Measurements from ENCODE around the gene EMX1. TPM values are rescaled to one million over a fixed set of nuclear protein-coding genes. Genes with fewer than 3 reads are reported as not detected.

The EMX1 gene
- total and polyA plus RNA-seq, 2 of the 13 experiments (the other 11 are each of a cell fraction or from before 2014, with no cell fraction given): 0.62 to 4.9 TPM

DNA sequence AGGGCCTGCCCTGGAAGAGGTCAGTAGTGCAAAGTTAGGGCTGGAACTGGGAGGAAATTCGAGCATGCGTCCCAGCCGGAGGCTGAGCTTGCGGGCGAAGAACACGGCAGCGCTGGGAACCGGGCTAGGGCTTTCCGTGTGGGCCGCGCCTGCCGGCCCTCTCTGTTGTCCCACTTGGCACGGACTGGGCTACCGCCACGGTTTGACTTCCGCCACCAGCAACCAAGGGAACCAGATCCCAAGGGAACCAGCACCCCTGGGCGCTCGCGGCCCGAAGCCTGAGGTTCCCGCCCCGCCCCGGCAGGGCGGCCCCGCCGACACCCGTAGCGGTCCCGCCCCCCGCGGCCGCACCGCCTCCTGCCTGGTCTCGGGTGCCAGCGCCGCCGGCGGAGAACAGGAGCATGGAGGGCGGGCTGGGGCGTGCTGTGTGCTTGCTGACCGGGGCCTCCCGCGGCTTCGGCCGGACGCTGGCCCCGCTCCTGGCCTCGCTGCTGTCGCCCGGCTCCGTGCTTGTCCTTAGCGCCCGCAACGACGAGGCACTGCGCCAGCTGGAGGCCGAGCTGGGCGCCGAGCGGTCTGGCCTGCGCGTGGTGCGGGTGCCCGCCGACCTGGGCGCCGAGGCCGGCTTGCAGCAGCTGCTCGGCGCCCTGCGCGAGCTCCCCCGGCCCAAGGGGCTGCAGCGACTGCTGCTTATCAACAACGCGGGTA lies 30.1 kb upstream of the EMX1 start, which contains the start of gene SPR (continued):
- TF ChIP-seq, protein P1, sequence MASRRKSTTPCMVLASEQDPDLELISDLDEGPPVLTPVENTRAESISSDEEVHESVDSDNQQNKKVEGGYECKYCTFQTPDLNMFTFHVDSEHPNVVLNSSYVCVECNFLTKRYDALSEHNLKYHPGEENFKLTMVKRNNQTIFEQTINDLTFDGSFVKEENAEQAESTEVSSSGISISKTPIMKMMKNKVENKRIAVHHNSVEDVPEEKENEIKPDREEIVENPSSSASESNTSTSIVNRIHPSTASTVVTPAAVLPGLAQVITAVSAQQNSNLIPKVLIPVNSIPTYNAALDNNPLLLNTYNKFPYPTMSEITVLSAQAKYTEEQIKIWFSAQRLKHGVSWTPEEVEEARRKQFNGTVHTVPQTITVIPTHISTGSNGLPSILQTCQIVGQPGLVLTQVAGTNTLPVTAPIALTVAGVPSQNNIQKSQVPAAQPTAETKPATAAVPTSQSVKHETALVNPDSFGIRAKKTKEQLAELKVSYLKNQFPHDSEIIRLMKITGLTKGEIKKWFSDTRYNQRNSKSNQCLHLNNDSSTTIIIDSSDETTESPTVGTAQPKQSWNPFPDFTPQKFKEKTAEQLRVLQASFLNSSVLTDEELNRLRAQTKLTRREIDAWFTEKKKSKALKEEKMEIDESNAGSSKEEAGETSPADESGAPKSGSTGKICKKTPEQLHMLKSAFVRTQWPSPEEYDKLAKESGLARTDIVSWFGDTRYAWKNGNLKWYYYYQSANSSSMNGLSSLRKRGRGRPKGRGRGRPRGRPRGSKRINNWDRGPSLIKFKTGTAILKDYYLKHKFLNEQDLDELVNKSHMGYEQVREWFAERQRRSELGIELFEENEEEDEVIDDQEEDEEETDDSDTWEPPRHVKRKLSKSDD (CRISPR knock-in tag; IDR thresholded peaks at IDR 0.05; ENCODE audit: low read depth): peak; percentile 62
- TF ChIP-seq PLRG1 (conservative IDR thresholded peaks at IDR 0.05) (no peak), KLF12 (CRISPR knock-in tag; IDR thresholded peaks at IDR 0.05; ENCODE audit: borderline replicate concordance) (no peak; the same call in 1 of the 2 replicates), ZNF12 (CRISPR knock-in tag; IDR thresholded peaks at IDR 0.05) (no peak), NFRKB (IDR thresholded peaks at IDR 0.05) (no peak), SNAPC2 (CRISPR knock-in tag; IDR thresholded peaks at IDR 0.05) (0 out of 2 replicates have a peak, but pooled peaks have one; percentile 67), ZNF253 (CRISPR knock-in tag; IDR thresholded peaks at IDR 0.05; ENCODE audit: borderline replicate concordance) (peak; percentile 79), ZNF850 (CRISPR knock-in tag; conservative IDR thresholded peaks at IDR 0.05) (no peak), ZNF331 (CRISPR knock-in tag; IDR thresholded peaks at IDR 0.05) (peak; percentile 62; the same call in 1 of the 2 replicates), RFXANK (CRISPR knock-in tag; IDR thresholded peaks at IDR 0.05) (no peak), TEAD3 (CRISPR knock-in tag; optimal IDR thresholded peaks at IDR 0.05; ENCODE audit: borderline replicate concordance) (no peak), CHD4 (IDR thresholded peaks at IDR 0.05; ENCODE audit: borderline replicate concordance, low read length) (no peak), NCOA2 (CRISPR knock-in tag; IDR thresholded peaks at IDR 0.05) (no peak; the same call in 1 of the 2 replicates), SCMH1 (CRISPR knock-in tag; IDR thresholded peaks at IDR 0.05; ENCODE audit: borderline replicate concordance) (no peak), NFKBIZ (CRISPR knock-in tag; IDR thresholded peaks at IDR 0.05) (no peak; the same call in 1 of the 2 replicates), ZNF138 (CRISPR knock-in tag; IDR thresholded peaks at IDR 0.05; ENCODE audit: low read depth) (peak; percentile 65; the same call in 1 of the 2 replicates)
- TF ChIP-seq, protein P2, sequence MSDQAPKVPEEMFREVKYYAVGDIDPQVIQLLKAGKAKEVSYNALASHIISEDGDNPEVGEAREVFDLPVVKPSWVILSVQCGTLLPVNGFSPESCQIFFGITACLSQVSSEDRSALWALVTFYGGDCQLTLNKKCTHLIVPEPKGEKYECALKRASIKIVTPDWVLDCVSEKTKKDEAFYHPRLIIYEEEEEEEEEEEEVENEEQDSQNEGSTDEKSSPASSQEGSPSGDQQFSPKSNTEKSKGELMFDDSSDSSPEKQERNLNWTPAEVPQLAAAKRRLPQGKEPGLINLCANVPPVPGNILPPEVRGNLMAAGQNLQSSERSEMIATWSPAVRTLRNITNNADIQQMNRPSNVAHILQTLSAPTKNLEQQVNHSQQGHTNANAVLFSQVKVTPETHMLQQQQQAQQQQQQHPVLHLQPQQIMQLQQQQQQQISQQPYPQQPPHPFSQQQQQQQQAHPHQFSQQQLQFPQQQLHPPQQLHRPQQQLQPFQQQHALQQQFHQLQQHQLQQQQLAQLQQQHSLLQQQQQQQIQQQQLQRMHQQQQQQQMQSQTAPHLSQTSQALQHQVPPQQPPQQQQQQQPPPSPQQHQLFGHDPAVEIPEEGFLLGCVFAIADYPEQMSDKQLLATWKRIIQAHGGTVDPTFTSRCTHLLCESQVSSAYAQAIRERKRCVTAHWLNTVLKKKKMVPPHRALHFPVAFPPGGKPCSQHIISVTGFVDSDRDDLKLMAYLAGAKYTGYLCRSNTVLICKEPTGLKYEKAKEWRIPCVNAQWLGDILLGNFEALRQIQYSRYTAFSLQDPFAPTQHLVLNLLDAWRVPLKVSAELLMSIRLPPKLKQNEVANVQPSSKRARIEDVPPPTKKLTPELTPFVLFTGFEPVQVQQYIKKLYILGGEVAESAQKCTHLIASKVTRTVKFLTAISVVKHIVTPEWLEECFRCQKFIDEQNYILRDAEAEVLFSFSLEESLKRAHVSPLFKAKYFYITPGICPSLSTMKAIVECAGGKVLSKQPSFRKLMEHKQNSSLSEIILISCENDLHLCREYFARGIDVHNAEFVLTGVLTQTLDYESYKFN (CRISPR knock-in tag; conservative IDR thresholded peaks at IDR 0.05): 0 out of 2 replicates have a peak, but pooled peaks have one; percentile 21
- TF ChIP-seq, protein P3, sequence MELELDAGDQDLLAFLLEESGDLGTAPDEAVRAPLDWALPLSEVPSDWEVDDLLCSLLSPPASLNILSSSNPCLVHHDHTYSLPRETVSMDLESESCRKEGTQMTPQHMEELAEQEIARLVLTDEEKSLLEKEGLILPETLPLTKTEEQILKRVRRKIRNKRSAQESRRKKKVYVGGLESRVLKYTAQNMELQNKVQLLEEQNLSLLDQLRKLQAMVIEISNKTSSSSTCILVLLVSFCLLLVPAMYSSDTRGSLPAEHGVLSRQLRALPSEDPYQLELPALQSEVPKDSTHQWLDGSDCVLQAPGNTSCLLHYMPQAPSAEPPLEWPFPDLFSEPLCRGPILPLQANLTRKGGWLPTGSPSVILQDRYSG (CRISPR knock-in tag; IDR thresholded peaks at IDR 0.05): no peak; the same call in 1 of the 2 replicates
- TF ChIP-seq, protein P4, sequence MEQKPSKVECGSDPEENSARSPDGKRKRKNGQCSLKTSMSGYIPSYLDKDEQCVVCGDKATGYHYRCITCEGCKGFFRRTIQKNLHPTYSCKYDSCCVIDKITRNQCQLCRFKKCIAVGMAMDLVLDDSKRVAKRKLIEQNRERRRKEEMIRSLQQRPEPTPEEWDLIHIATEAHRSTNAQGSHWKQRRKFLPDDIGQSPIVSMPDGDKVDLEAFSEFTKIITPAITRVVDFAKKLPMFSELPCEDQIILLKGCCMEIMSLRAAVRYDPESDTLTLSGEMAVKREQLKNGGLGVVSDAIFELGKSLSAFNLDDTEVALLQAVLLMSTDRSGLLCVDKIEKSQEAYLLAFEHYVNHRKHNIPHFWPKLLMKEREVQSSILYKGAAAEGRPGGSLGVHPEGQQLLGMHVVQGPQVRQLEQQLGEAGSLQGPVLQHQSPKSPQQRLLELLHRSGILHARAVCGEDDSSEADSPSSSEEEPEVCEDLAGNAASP (CRISPR knock-in tag; IDR thresholded peaks at IDR 0.05; ENCODE audit: borderline replicate concordance): no peak
- TF ChIP-seq, protein P5, sequence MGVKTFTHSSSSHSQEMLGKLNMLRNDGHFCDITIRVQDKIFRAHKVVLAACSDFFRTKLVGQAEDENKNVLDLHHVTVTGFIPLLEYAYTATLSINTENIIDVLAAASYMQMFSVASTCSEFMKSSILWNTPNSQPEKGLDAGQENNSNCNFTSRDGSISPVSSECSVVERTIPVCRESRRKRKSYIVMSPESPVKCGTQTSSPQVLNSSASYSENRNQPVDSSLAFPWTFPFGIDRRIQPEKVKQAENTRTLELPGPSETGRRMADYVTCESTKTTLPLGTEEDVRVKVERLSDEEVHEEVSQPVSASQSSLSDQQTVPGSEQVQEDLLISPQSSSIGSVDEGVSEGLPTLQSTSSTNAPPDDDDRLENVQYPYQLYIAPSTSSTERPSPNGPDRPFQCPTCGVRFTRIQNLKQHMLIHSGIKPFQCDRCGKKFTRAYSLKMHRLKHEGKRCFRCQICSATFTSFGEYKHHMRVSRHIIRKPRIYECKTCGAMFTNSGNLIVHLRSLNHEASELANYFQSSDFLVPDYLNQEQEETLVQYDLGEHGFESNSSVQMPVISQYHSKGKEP (CRISPR knock-in tag; IDR thresholded peaks at IDR 0.05): no peak

All from HepG2 (cell line).